Upper lobe of left lung (tissue), 4 donors: Measurements from ENCODE around the gene COBLL1.

ENCODE experiments used
- CTCF ChIP-seq, 6 experiments: fragments of 450-650 bp in 4 of 6; fragments of 200-600 bp in 2 of 6; sonication (generic) in 2 of 6; IDR thresholded peaks; one replicate each; pipeline ENCODE4 v1.5.1; 2016 to 2019; ENCODE audit warnings: antibody characterized with exemption in 6 of 6
- POLR2A ChIP-seq, 4 donors: fragments of 450-650 bp; IDR thresholded peaks; one replicate each; pipeline ENCODE4 v1.5.1; 2016 to 2017; ENCODE audit warnings: antibody characterized with exemption in 4 of 4, mild to moderate bottlenecking in 2 of 4
- POLR2AphosphoS5 ChIP-seq, 2 donors: sonication (generic); formaldehyde crosslinking; IDR thresholded peaks; one replicate each; pipeline ENCODE4 v1.5.1; 2017; ENCODE audit warnings: antibody characterized with exemption in 2 of 2

GRCh38 chr2:164734196-164734595 lies 107.4 kb downstream of the COBLL1 start:
- TF ChIP-seq POLR2AphosphoS5 (IDR thresholded peaks at IDR 0.05) = no peak
- no peak for TF ChIP-seq CTCF (IDR thresholded peaks at IDR 0.05)
- no peak for TF ChIP-seq POLR2A (IDR thresholded peaks at IDR 0.05)
